ENCODE data around the gene BRD8. TPM values are rescaled to one million over a fixed set of nuclear protein-coding genes. Genes with fewer than 3 reads are reported as not detected.
A peak's percentile ranks its signal among the peaks of the same experiment; 100 is the strongest.

The BRD8 gene
- total RNA-seq, 1 donor from 2014 or later: 12.1 TPM

- Histone ChIP-seq H3K27me3 (ENCODE audit: control insufficient read depth, insufficient read depth, low read length) (no peaks in the 10 kb centered on the region), H3K36me3 (ENCODE audit: control insufficient read depth, insufficient read depth, low read length) (peaks cover 7% of the 10 kb centered on the region), H3K4me3 (ENCODE audit: low read depth, low read length) (peak overlapping the region; percentile 63)
- TF ChIP-seq CTCF (IDR thresholded peaks at IDR 0.05; ENCODE audit: insufficient read depth, low read length, severe bottlenecking): no peak
- no peak for FAIRE-seq
- peak; percentile 29 for DNase-seq (ENCODE audit: low read depth)
These were observed 402 bp downstream of the BRD8 start for GRCh38 chr5:138177941-138178515.

- no peak for FAIRE-seq
- Histone ChIP-seq H3K4me3 (ENCODE audit: low read depth, low read length) (no peak overlapping the region), H3K27me3 (ENCODE audit: control insufficient read depth, insufficient read depth, low read length) (no peaks in the 10 kb centered on the region), H3K36me3 (ENCODE audit: control insufficient read depth, insufficient read depth, low read length) (peaks cover 28% of the 10 kb centered on the region)
- no peak for DNase-seq (ENCODE audit: low read depth)
- TF ChIP-seq CTCF (IDR thresholded peaks at IDR 0.05; ENCODE audit: insufficient read depth, low read length, severe bottlenecking): no peak
These were observed 8.1 kb downstream of the BRD8 start for GRCh38 chr5:138170299-138170698.

GRCh38 chr5:138169124-138169523 is 9.3 kb downstream of the BRD8 start:
- FAIRE-seq (no peak), DNase-seq (ENCODE audit: low read depth) (no peak)
- no peaks in the 10 kb centered on the region for H3K27me3 ChIP-seq (ENCODE audit: control insufficient read depth, insufficient read depth, low read length)
- H3K4me3 ChIP-seq (ENCODE audit: low read depth, low read length): no peak overlapping the region
- no peak for TF ChIP-seq CTCF (IDR thresholded peaks at IDR 0.05; ENCODE audit: insufficient read depth, low read length, severe bottlenecking)
- peaks cover 35% of the 10 kb centered on the region for H3K36me3 ChIP-seq (ENCODE audit: control insufficient read depth, insufficient read depth, low read length)

GRCh38 chr5:138163721-138164120 is 14.7 kb downstream of the BRD8 start:
- FAIRE-seq: no peak
- TF ChIP-seq CTCF (IDR thresholded peaks at IDR 0.05; ENCODE audit: insufficient read depth, low read length, severe bottlenecking): no peak

GRCh38 chr5:138160706-138161105 is 17.7 kb downstream of the BRD8 start:
- no peaks in the 10 kb centered on the region for H3K27me3 ChIP-seq (ENCODE audit: control insufficient read depth, insufficient read depth, low read length)
- no peak overlapping the region for H3K4me3 ChIP-seq (ENCODE audit: low read depth, low read length)
- H3K36me3 ChIP-seq (ENCODE audit: control insufficient read depth, insufficient read depth, low read length): peaks cover 27% of the 10 kb centered on the region
- DNase-seq (ENCODE audit: low read depth) (no peak), FAIRE-seq (no peak)
- TF ChIP-seq CTCF (IDR thresholded peaks at IDR 0.05; ENCODE audit: insufficient read depth, low read length, severe bottlenecking): no peak

More at GRCh38 chr5:138163721-138164120, 14.7 kb downstream of the BRD8 start:
- no peak overlapping the region for H3K4me3 ChIP-seq (ENCODE audit: low read depth, low read length)
- DNase-seq (ENCODE audit: low read depth): no peak
- no peaks in the 10 kb centered on the region for H3K27me3 ChIP-seq (ENCODE audit: control insufficient read depth, insufficient read depth, low read length)
- peaks cover 34% of the 10 kb centered on the region for H3K36me3 ChIP-seq (ENCODE audit: control insufficient read depth, insufficient read depth, low read length)

GRCh38 chr5:138159666-138160065 is 18.8 kb downstream of the BRD8 start:
- H3K36me3 ChIP-seq (ENCODE audit: control insufficient read depth, insufficient read depth, low read length): peaks cover 22% of the 10 kb centered on the region
- no peak for TF ChIP-seq CTCF (IDR thresholded peaks at IDR 0.05; ENCODE audit: insufficient read depth, low read length, severe bottlenecking)
- H3K27me3 ChIP-seq (ENCODE audit: control insufficient read depth, insufficient read depth, low read length): no peaks in the 10 kb centered on the region

More at GRCh38 chr5:138159666-138160065, 18.8 kb downstream of the BRD8 start:
- no peak overlapping the region for H3K4me3 ChIP-seq (ENCODE audit: low read depth, low read length)
- no peak for FAIRE-seq
- no peak for DNase-seq (ENCODE audit: low read depth)

All from bronchial epithelial cell (primary cell).